Activated CD4-positive, alpha-beta T cell treated with anti-CD3 and anti-CD28 coated beads, Interleukin-2, Interleukin-4, amounts not matched to agents 100 ng/mL and 50 ng/mL, durations not matched to agents 16 hours and 8 hours (primary cell): ENCODE measurements around the gene NUP188.
"Not testable (repeated sequence)": the region's sequence is repeated elsewhere in the genome, so short reads cannot be mapped to it uniquely, and the experiment has no call there.

Source experiments
- DNase-seq: peaks from one replicate; pipeline ENCODE4 v3.0.0-alpha.2; 2020; ENCODE audit warnings: low spot score

NUP188 gene

GRCh38 chr9:128916745-128917144, 30.8 kb upstream of the NUP188 start:
- DNase-seq, result no peak

GRCh38 chr9:128917151-128917849, 30.2 kb upstream of the NUP188 start:
- no peak for DNase-seq

GRCh38 chr9:128918921-128919320, 28.6 kb upstream of the NUP188 start:
- no peak for DNase-seq

DNA sequence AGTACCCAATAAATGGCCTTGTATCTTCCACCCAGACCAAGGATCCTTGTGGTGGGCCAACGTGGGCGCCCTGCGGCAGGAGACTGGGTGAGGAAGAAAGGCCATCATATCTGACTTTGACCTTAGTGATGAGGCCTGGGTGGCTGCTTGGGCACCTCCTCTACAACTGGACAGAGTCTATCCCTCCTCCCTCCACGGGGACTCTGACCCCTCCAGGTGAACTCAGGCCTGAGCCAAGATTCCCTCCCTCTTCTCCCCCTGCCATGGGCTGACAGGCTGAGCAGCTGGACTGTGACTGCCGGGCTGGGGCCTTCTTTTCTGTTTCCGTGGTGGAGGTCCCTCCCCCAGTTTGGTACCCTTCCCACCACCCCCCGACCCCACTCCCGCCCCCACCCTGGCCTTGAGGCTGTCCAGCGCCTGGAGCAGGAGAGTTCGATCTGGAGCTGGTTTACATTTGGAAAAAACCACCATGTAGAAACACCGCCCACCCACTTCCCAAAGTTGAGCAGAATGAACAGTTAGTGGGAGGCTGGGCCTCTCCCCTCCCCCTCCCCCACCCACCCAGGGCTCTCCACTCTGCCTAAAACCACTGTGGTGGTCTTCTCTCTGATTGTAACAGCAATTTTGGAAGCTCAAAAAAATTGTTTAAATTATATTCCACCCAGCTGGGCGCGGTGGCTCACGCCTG, 28.0 kb upstream of the NUP188 start:
- no peak for DNase-seq

DNA sequence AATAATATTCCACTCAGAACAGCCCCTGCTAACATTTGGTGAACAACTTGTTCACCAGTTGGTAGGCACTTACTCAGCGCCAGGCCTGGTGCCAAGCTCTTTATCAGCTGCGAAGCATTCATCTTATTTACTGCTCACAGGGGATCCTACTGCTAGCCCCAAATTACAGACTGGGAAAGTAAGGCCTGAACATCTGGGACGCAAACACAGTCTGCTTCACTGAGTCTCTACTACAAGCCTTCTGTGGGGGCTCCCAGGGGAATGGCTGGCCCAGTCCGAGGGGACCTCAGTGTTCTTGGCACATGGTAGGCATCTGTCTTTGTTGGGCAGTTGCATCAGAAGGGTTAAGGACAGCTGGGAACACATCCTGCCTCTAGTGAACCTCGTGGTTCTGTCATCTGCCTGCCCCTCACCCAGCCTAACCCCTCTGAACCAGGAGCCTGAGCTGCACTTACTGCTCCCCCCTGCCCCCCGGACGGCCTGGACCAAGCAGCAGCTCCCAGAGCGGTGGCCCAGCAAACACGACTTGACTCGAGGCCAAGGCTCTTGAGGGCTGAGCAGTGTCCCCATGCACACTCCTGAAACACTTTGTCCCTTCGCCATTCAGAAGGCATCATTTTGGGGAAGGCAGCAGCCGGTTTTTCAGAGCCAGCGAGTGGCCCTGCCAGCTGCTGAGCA, 27.0 kb upstream of the NUP188 start, which contains the start of gene PHYHD1:
Gene PHYHD1, plus strand, starts transcription at position 602 of the 678 bp plus-strand sequence. CDS start 1,342 bp downstream, outside the sequence.
- no peak for DNase-seq

GRCh38 chr9:128921881-128922763, 25.4 kb upstream of the NUP188 start:
- DNase-seq, result no peak

DNA sequence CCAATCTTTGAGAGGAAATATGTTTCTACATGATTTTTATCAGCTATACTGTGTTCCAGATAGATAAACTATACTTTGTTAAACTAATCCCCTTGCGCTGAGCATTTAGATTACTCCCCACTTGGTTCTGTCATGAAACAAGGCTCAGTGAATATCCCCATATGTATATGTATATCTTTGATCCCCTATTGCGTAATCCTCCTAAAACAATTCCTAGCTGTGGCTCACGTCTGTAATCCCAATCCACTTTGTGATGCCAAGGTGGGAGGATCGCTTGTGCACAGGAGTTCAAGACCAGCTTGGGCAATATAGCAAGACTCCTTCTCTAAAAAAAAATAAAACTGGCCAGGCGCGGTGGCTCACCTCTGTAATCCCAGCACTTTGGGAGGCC, 24.0 kb upstream of the NUP188 start:
- no peak for DNase-seq

- peak; percentile 41 for DNase-seq
Measured at GRCh38 chr9:128927731-128928411, 19.6 kb upstream of the NUP188 start.

DNA sequence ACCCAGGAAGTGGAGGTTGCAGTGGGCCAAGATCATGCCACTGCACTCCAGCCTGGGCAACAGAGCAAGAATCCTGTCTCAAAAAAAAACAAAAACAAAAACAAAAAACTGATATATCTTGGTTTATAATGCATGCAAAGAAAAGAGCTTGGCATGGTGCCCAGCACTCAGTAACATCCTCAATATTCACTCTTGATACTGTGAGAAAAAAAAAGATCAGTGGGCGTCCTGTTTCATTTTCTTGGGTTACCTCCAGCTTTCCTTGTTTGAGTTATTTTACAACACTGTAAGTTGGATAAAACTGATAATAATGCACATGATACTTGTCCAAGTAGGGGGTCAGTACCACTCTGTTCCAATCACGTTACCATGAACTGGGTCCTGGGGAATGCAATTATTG, 18.9 kb upstream of the NUP188 start:
- no peak for DNase-seq

DNA sequence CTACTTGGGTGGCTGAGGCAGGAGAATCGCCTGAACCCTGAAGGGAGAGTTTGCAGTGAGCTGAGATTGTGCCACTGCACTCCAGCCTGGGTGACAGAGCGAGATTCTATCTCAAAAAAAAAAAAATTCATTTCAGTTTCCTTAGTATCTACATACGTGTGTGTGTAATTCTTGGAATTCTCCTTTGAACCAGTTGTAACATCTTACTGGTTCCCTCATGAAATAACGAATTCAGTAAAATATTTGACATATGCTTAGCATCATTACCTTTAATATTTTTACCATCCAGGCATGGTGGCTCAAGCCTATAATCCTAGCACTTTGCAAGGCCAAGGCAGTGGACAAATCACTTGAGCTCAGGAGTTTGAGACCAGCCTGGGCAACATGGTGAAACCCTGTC, 17.9 kb upstream of the NUP188 start:
- no peak for DNase-seq

DNA sequence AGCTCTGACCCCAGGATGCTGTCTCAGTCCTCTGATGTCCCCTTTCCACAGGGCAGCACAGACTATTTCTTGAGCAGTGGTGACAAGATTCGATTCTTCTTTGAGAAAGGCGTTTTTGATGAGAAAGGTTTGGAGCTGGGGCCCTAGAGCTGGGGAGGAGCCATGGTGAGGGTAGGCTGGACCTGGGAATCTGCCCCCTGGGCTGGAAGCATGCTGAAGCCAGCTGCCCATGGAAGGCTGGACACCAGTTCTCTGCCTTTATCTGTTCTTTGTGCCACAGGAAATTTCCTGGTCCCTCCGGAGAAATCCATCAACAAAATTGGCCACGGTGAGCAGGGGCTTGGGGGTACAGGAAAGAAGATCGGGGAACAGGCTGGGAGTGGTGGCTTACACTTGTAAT, 13.8 kb upstream of the NUP188 start:
- no peak for DNase-seq

DNA sequence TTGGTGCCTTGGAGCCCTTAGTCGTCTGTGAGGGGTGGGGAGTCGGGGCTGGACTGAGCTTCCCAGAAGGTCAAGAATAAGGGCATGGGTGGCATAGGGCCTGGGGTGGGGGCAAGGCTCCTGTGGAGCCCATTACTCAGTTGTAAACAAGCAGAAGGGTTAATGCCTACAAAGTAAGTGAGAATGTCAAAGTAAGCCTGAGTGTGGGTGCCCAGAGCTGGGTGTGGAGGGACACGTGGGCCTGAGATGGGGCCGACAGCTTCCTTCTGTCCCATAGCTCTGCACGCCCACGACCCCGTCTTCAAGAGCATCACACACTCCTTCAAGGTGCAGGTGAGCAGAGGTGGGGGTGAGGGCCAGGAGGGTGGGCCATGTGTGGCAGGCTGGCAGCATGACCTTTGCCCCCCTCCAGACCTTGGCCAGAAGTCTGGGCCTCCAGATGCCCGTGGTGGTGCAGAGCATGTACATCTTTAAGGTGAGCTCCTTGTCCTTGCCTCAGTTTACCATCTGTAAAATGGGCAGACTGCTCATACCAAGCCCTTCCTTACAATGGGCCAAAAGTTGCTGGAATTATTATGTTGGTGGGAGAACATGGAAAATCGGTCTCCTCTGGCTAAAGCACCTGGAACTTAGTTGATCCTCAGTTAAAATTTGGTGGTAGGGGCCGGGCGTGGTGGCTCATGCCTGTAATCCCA, 11.2 kb upstream of the NUP188 start:
- DNase-seq, result no peak

GRCh38 chr9:128937310-128938165, 10.0 kb upstream of the NUP188 start:
- DNase-seq, result no peak

DNA sequence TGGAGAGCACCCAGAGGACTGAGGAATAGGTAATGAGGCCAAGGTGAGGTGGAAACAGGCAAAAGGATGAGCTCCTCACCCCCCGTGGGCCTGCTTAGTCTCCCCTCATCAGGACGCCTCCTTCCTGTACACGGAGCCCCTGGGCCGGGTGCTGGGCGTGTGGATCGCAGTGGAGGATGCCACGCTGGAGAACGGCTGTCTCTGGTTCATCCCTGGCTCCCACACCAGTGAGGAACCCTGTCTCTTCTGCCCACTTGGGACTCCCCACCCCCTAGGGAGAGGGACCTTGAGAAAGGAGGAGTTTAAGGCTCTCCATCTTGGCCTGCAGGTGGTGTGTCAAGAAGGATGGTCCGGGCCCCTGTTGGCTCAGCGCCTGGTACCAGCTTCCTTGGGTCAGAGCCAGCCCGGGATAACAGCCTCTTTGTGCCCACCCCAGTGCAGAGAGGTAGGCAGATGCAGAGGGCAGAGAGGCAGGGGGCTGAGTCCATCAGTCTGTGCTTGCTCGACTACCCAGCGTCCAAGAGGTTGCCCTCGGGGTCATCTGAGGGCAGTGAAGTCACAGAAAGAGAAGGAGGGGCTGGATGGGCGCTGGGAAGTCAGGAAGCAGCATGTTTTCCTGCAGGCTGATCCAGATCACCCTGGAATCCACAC, 7.1 kb upstream of the NUP188 start:
- DNase-seq, result no peak

GRCh38 chr9:128940946-128941755, 6.3 kb upstream of the NUP188 start:
- DNase-seq, result no peak

GRCh38 chr9:128943832-128944620, 3.5 kb upstream of the NUP188 start:
- DNase-seq, result no peak

DNA sequence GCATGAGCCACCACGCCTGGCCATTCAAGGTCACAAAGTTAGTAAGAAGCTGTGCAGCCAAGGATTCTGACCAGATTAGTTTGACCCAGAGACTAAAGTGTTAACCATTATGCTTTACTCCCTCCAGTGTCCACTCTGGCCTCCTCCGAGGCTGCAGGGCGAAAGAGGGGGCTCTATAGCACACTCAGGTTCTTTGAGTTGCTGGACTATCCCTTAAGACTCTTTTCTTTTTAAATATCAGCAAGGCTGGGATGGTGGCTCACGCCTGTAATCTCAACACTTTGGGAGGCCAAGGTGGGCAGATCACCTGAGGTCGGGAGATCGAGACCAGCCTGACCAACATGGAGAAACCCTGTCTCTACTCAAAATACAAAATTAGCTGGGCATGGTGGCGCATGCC, 2.5 kb upstream of the NUP188 start:
- not testable (repeated sequence) for DNase-seq
